Trophoblast cell (in vitro differentiated cells and primary cell): Measurements from ENCODE around the gene KCNE4. TPM values are rescaled to one million over a fixed set of nuclear protein-coding genes. Genes with fewer than 3 reads are reported as not detected.
A peak's percentile ranks its signal among the peaks of the same experiment; 100 is the strongest.

Source experiments
- DNase-seq, 2 donors: peaks; one replicate each; pipeline ENCODE4 v3.0.0-alpha.2; 2016
- H2AFZ ChIP-seq: 2 replicates; pipeline ENCODE4 v1.6.1; 2013; ENCODE audit warnings: low read length, moderate library complexity, mild to moderate bottlenecking; ENCODE audit not compliant: insufficient read depth, poor library complexity
- H2AK5ac ChIP-seq: 2 replicates; pipeline ENCODE4 v1.6.1; 2013; ENCODE audit warnings: mild to moderate bottlenecking, low read length
- H2BK120ac ChIP-seq: 2 replicates; pipeline ENCODE4 v1.6.1; 2013; ENCODE audit warnings: low read length, mild to moderate bottlenecking, moderate library complexity; ENCODE audit not compliant: insufficient read depth, poor library complexity
- H2BK12ac ChIP-seq: 2 replicates; pipeline ENCODE4 v1.6.1; 2013; ENCODE audit warnings: mild to moderate bottlenecking, low read length, moderate library complexity
- H2BK5ac ChIP-seq: 2 replicates; pipeline ENCODE4 v1.6.1; 2013; ENCODE audit warnings: low read length, low read depth, moderate library complexity, mild to moderate bottlenecking; ENCODE audit not compliant: poor library complexity
- H3K14ac ChIP-seq: 2 replicates; pipeline ENCODE4 v1.6.1; 2013; ENCODE audit warnings: mild to moderate bottlenecking, low read length
- H3K18ac ChIP-seq: 2 replicates; pipeline ENCODE4 v1.6.1; 2013; ENCODE audit warnings: mild to moderate bottlenecking, low read length
- H3K23ac ChIP-seq: 2 replicates; pipeline ENCODE4 v1.6.1; 2013; ENCODE audit warnings: low read length
- H3K27ac ChIP-seq: 2 replicates; pipeline ENCODE4 v1.5.1; 2013; ENCODE audit warnings: low read depth, mild to moderate bottlenecking, inconsistent platforms, low read length, moderate library complexity
- H3K27me3 ChIP-seq: 2 replicates; pipeline ENCODE4 v1.6.1; 2013; ENCODE audit warnings: inconsistent platforms, mild to moderate bottlenecking, low read length, moderate library complexity; ENCODE audit not compliant: insufficient read depth
- H3K36me3 ChIP-seq, 2 experiments: 1 replicate in 1 of 2; 2 replicates in 1 of 2; pipeline ENCODE4 v1.6.1; 2013; ENCODE audit warnings: low read length in 2 of 2, mild to moderate bottlenecking in 2 of 2, moderate library complexity in 1 of 2; ENCODE audit not compliant: insufficient read depth in 2 of 2, control insufficient read depth in 1 of 2
- H3K4ac ChIP-seq: 2 replicates; pipeline ENCODE4 v1.6.1; 2013; ENCODE audit warnings: low read depth, mild to moderate bottlenecking, low read length, moderate library complexity
- H3K4me1 ChIP-seq, 2 experiments: 1 replicate in 1 of 2; 2 replicates in 1 of 2; pipeline ENCODE4 v1.6.1; 2013; ENCODE audit warnings: low read length in 2 of 2, mild to moderate bottlenecking in 2 of 2, moderate library complexity in 1 of 2; ENCODE audit not compliant: insufficient read depth in 2 of 2, control insufficient read depth in 1 of 2
- H3K4me2 ChIP-seq: 2 replicates; pipeline ENCODE4 v1.6.1; 2013; ENCODE audit warnings: inconsistent platforms, mild to moderate bottlenecking, low read length, moderate library complexity
- H3K4me3 ChIP-seq: 2 replicates; pipeline ENCODE4 v1.5.1; 2013; ENCODE audit warnings: mild to moderate bottlenecking, low read depth, low read length, inconsistent platforms
- H3K79me1 ChIP-seq: one replicate; pipeline ENCODE4 v1.6.1; 2013; ENCODE audit warnings: low read length
- H3K79me2 ChIP-seq: 2 replicates; pipeline ENCODE4 v1.6.1; 2013; ENCODE audit warnings: low read length, mild to moderate bottlenecking; ENCODE audit not compliant: control insufficient read depth, insufficient read depth, poor library complexity
- H3K9ac ChIP-seq: 2 replicates; pipeline ENCODE4 v1.6.1; 2013; ENCODE audit warnings: mild to moderate bottlenecking, low read length
- H3K9me3 ChIP-seq: 2 replicates; pipeline ENCODE4 v1.6.1; 2013; ENCODE audit warnings: low read depth, mild to moderate bottlenecking, control low read depth, inconsistent platforms, low read length; ENCODE audit not compliant: insufficient read depth
- H4K12ac ChIP-seq: 2 replicates; pipeline ENCODE4 v1.6.1; 2013; ENCODE audit warnings: low read depth, mild to moderate bottlenecking, low read length, moderate library complexity
- H4K8ac ChIP-seq: 2 replicates; pipeline ENCODE4 v1.6.1; 2013; ENCODE audit warnings: low read depth, mild to moderate bottlenecking, low read length, moderate library complexity
- H4K91ac ChIP-seq: one replicate; pipeline ENCODE4 v1.6.1; 2013; ENCODE audit warnings: low read depth, mild to moderate bottlenecking, low read length, moderate library complexity
- WGBS: extraction: QIAGEN DNeasy Blood & Tissue Kit; methylation state at CpG from one replicate; pipeline ENCODE4 v1.1.7; 2013; ENCODE audit warnings: missing lambda C conversion rate; ENCODE audit not compliant: insufficient read length, insufficient coverage; ENCODE audit errors: extremely low coverage; 5-methylcytosine and 5-hydroxymethylcytosine counted together
- polyA plus RNA-seq: library from polyadenylated mRNA; stranded (reverse); fragments of 200-250 nt; gene quantifications from 2 replicates; pipeline ENCODE4 v1.2.3, GENCODE V29; 2013

KCNE4 gene, protein sequence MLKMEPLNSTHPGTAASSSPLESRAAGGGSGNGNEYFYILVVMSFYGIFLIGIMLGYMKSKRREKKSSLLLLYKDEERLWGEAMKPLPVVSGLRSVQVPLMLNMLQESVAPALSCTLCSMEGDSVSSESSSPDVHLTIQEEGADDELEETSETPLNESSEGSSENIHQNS
- polyA plus RNA-seq = 1.3 and 1.5 TPM in 2 replicates

DNA sequence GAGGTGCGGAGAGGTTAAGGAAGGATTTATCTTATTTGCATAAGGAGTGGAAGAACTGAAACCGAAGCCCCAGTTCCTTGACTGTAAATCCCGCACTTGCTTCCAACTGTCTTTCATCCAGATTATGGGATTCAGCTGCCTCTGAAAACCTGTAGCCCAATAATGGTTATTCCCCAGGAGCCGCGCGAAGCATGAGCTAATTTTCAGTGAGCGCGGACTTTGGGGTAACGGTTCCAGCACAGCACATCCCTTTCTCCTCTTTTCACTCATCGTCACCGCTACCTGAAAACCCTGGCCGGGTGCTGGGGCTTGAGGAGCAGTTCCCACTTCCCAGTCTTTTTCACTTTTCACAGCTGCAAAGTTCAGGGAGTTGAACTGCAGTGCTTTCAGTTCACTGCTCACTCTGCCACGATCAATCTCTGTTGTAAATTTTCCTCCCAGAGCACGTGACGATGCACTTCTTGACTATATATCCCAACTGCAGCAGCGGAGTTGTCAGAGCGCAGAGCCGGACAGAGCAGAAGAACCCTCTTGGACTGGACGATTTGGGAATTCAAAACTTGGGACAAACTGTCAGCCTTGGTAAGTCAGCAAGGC, at the start of gene KCNE4:
Gene KCNE4, plus strand, starts transcription at position 498 of the 597 bp plus-strand sequence. CDS start 641 bp downstream, outside the sequence.
- H3K9ac ChIP-seq = no peak within 1 kb of the TSS
- H3K4ac ChIP-seq = no peak within 1 kb of the TSS
- no peak within 1 kb of the TSS for H4K12ac ChIP-seq
- WGBS = no CpG with 5 or more reads among the region's 19 CpGs
- no peaks in the 10 kb centered on the region for H3K79me2 ChIP-seq
- no peaks in the 10 kb centered on the region for H3K36me3 ChIP-seq
- DNase-seq = peak in 1 of 2 donors; percentile 20
- no peaks in the 10 kb centered on the region for H3K9me3 ChIP-seq
- H3K4me3 ChIP-seq = no peak within 1 kb of the TSS
- H2BK12ac ChIP-seq = peak within 1 kb of the TSS; percentile 94
- peak within 1 kb of the TSS; percentile 59 for H2AK5ac ChIP-seq
- peak within 1 kb of the TSS; percentile 43 for H3K18ac ChIP-seq
- peak within 1 kb of the TSS; percentile 2 for H4K8ac ChIP-seq
- peaks cover 16% of the 10 kb centered on the region for H3K79me1 ChIP-seq
- peak within 1 kb of the TSS; percentile 35 for H2BK5ac ChIP-seq
- peaks cover 10% of the 10 kb centered on the region in 2 experiments for H3K4me1 ChIP-seq
- no peak within 1 kb of the TSS for H3K27ac ChIP-seq
- H2BK120ac ChIP-seq = peak within 1 kb of the TSS; percentile 82
- H3K27me3 ChIP-seq = no peaks in the 10 kb centered on the region
- no peak within 1 kb of the TSS for H2AFZ ChIP-seq
- H3K14ac ChIP-seq = peak within 1 kb of the TSS; percentile 26
- H4K91ac ChIP-seq = peak within 1 kb of the TSS; percentile 72
- no peak within 1 kb of the TSS for H3K23ac ChIP-seq
- no peak within 1 kb of the TSS for H3K4me2 ChIP-seq

GRCh38 chr2:223003191-223003590, 48.8 kb upstream of the KCNE4 start:
- Histone ChIP-seq H2BK120ac (no peak overlapping the region), H4K91ac (no peak overlapping the region), H3K4ac (no peak overlapping the region), H3K4me2 (no peak overlapping the region), H3K4me3 (no peak overlapping the region), H3K14ac (no peak overlapping the region), H3K9me3 (no peaks in the 10 kb centered on the region), H3K23ac (no peak overlapping the region), H2AK5ac (no peak overlapping the region), H4K8ac (no peak overlapping the region), H2AFZ (no peak overlapping the region), H2BK5ac (no peak overlapping the region), H2BK12ac (no peak overlapping the region), H3K79me1 (no peaks in the 10 kb centered on the region), H3K9ac (no peak overlapping the region), H4K12ac (no peak overlapping the region), H3K27ac (no peak overlapping the region), H3K4me1 (no peaks in the 10 kb centered on the region), H3K36me3 (no peaks in the 10 kb centered on the region), H3K79me2 (no peaks in the 10 kb centered on the region), H3K18ac (no peak overlapping the region), H3K27me3 (no peaks in the 10 kb centered on the region)
- no CpG with 5 or more reads among the region's 3 CpGs for WGBS
- DNase-seq = no peak

DNA sequence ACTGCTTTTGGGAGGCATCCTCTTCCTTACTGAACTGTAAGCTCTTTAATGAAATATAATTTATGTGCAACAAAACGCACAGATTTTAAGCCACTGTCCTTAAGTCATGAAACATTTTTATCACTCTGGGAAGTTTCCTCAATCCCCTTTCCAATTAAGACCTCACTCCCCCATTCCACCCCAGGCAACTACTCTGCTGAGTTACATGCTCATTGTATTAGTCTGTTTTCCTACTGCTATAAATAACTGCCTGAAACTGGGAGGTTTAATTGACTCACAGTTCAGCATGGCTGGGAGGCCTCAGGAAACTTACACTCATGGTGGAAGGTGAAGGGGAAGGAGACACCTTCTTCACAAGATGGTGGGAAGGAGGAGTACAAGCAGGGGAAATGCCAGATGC, 46.5 kb upstream of the KCNE4 start:
- H4K12ac ChIP-seq = no peak overlapping the region
- no peak overlapping the region for H3K14ac ChIP-seq
- H3K4me1 ChIP-seq = no peaks in the 10 kb centered on the region
- H2AFZ ChIP-seq = no peak overlapping the region
- DNase-seq = no peak
- H3K36me3 ChIP-seq = no peaks in the 10 kb centered on the region
- H2BK120ac ChIP-seq = no peak overlapping the region
- H3K9me3 ChIP-seq = no peaks in the 10 kb centered on the region
- no peak overlapping the region for H3K4me3 ChIP-seq
- H3K27ac ChIP-seq = no peak overlapping the region
- no CpG with 5 or more reads among the region's 1 CpG for WGBS
- no peaks in the 10 kb centered on the region for H3K27me3 ChIP-seq
- no peak overlapping the region for H4K91ac ChIP-seq
- no peak overlapping the region for H3K23ac ChIP-seq
- no peak overlapping the region for H2BK5ac ChIP-seq
- H2AK5ac ChIP-seq = no peak overlapping the region
- H3K79me2 ChIP-seq = no peaks in the 10 kb centered on the region
- no peak overlapping the region for H3K9ac ChIP-seq
- H4K8ac ChIP-seq = no peak overlapping the region
- H3K18ac ChIP-seq = no peak overlapping the region
- no peaks in the 10 kb centered on the region for H3K79me1 ChIP-seq
- no peak overlapping the region for H2BK12ac ChIP-seq
- H3K4ac ChIP-seq = no peak overlapping the region
- H3K4me2 ChIP-seq = no peak overlapping the region

DNA sequence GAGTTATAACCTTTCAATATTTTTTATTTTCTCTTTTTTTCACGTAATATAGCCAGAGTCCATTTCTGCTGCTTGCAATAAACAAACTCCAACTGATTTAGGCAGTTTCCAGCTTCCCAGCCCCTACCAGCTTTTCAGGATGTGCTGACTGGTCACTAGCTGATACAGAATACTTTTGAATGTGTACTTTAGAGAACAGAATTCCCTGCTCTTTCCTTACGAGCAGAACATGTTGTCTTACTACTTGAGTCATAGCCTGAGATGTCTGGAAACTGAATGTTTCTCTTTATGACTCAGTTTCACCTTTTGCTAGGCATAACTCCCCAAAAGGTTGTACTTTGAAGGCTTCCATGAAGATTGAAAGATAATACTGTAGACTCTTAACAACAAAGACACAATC, 44.5 kb upstream of the KCNE4 start:
- H3K14ac ChIP-seq = no peak overlapping the region
- H2AFZ ChIP-seq = no peak overlapping the region
- no peak overlapping the region for H4K12ac ChIP-seq
- no peak overlapping the region for H3K18ac ChIP-seq
- H4K91ac ChIP-seq = no peak overlapping the region
- no peaks in the 10 kb centered on the region for H3K79me2 ChIP-seq
- WGBS = no CpG with 5 or more reads among the region's 2 CpGs
- no peak overlapping the region for H4K8ac ChIP-seq
- H3K4me3 ChIP-seq = no peak overlapping the region
- H2BK5ac ChIP-seq = no peak overlapping the region
- H3K9ac ChIP-seq = no peak overlapping the region
- H3K4me2 ChIP-seq = no peak overlapping the region
- no peak overlapping the region for H3K4ac ChIP-seq
- H3K27ac ChIP-seq = no peak overlapping the region
- no peak overlapping the region for H2BK120ac ChIP-seq
- H3K27me3 ChIP-seq = no peaks in the 10 kb centered on the region
- H3K79me1 ChIP-seq = no peaks in the 10 kb centered on the region
- no peak for DNase-seq
- H3K23ac ChIP-seq = no peak overlapping the region
- no peak overlapping the region for H2AK5ac ChIP-seq
- H3K4me1 ChIP-seq = no peaks in the 10 kb centered on the region
- no peaks in the 10 kb centered on the region for H3K36me3 ChIP-seq
- no peak overlapping the region for H2BK12ac ChIP-seq
- no peaks in the 10 kb centered on the region for H3K9me3 ChIP-seq
